ENCODE measurements around the gene UPK1B.

GRCh38 chr3:119207512-119207875, 34.1 kb downstream of the UPK1B start:
- TF ChIP-seq CTCF (IDR thresholded peaks at IDR 0.05; ENCODE audit: low read length) (no peak), EZH2 (optimal IDR thresholded peaks at IDR 0.05; ENCODE audit: low read depth, low read length) (no peak)

Data from MM.1S (cell line).